Embryonic facial prominence (tissue), 1 donor: ENCODE measurements around the gene HOXA3.

Experiments
- DNase-seq: peaks from one replicate; pipeline ENCODE4 v3.0.0-alpha.2; 2016; ENCODE audit errors: extremely low spot score

The HOXA3 gene

DNA sequence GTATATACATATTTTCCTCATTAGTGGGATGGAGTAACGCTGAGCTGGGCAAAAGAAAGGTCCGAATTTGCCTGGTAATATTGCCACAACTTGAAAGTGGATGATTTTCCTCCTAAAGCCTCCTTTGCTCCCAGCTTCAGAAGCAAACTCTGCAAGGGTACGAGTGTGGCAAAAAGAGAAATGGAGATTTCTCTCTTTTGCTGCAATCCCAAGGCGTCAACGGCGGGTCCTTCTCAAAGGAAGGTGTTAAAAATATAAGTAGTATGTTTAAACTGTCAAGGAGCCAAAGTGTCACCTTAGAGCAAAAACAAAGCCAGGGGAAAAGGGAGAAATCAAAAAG lies 37.5 kb downstream of the HOXA3 start:
- no peak for DNase-seq

DNA sequence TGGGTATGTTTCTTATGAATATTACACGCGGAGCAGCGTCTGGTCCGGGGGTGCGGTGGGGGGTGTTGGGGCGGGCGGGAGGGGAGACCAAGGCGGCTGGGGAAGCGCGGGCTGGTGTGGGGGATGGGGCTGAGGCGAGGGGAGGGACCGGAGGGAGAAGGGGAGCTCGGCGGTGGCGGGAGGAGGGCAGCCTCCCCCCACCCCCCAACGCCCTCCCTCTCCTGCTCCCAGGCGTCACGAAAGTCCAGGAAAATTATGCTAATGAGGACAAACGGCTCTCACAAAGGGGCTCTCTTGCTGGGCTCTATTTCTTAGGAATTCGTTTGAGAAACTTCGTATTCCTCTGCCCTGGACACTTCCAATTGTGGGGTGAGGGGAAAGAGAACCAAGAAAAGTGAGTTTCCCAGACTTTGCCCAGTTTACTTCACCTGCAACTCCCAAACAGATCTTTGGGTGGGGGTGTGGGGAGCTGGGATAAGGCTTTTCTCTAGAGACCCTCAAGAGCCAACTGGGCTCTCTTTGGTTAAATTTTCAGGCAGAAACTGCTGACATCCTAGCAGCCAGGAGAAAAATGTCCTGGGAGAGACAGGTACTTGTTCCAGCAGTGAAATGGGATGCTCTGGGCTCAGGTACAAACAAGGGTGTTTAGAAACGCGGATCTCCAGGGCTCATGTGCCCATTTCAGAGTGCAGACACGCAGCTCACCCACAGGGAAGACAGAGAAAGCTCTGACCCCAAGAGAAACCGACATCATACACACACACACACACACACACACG lies 38.2 kb downstream of the HOXA3 start:
- DNase-seq: no peak

DNA sequence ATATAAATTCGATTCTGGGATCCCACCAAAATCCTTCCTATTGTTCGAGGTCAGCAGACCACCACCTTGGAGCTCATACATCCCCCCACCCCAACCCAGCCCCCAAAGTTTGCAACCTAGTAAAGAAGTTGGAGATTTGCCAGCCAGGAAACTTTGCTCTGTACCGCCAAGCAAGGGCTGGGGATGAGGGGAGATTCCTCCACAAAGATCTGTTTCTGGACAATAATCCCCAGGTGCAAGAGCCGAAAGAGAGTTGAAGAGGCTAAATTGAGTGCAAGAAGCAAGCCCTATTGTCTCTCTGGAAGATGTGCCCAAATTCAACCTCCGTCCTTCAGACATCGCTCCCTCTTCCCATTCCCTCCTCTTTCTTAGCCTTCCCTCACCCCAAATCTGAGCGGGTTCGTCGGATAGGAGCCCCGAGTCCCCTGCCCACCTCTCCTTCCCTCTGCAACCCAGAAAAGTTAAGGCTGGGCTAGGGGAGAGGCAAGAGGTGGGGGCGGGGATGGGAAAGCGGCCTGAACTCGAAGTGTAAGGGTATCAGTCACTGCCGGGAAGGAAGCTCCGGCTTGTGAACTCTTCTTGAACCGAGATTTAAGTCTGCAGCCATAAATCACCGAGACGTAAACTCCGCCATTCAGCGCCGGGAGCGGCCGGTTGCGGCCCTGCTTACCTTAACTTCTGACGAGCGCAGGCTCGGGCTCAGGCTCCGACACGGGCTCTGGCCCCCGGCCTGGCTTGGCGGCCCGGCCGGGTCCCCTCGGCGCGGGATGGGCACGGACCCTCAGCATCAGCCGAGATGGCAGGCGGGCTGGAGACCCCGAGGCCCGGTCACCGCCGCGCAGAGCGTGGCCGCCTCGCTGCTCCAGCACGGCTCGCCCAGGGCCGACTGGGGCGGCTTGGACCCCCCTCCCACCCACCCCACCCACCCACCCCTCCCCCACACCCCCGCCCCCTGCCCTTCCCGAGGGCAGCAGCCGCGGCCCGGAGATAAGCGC lies 39.1 kb downstream of the HOXA3 start:
- DNase-seq: no peak

DNA sequence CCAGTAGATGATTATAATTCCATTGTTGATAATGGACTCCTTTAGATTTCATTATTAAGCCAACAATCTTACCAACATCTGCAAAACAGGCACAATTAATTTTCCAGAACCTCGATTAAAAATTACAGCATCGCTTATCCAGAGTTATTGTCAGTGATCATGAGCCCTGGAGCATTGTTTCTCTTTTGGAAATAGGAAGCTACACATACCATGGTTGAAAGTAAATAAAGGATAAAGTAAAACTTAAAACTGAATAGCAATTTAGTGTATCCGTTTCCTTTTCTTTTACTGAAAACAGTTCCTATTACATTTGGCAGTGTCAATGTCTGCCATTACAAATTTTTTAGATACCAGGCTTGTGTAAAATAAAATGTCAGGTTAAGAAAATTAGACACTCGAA lies 40.0 kb downstream of the HOXA3 start:
- no peak for DNase-seq

- DNase-seq: no peak
Measured at GRCh38 chr7:27111751-27112277, 40.6 kb downstream of the HOXA3 start.

DNA sequence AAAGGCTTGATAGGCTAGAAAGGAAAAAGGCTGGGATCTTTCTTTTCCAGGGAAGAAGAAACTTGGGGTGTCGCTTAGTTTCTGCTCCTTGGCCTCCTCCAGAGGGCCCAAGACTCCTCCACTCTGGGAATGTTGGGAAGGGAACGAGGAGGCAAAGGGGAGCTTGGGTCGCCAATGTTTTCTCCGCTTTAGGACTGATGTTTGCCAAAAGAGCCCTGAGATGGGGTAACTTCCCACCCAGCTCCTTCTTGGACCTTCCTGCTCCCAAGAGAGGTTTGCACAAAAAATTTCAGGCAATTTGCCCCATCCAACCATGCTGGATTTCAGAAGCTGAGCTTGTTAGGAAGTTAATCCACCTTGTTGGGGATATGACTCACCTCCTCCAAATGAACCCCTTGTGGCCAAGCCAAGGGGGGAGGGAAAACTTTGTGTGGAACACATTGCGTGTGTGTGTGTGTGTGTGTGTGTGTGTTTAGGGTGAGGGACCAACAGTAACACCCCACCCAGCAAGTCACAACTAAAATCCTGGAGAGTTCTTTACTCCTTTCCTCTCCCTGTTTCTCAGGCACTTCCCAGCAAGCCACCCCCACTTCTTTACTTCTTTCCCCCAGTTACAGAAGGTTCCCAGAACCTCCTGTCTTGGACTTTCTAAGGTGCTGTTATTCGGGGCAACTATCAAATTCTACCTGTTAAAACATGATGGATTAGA lies 41.2 kb downstream of the HOXA3 start:
- DNase-seq: no peak

DNA sequence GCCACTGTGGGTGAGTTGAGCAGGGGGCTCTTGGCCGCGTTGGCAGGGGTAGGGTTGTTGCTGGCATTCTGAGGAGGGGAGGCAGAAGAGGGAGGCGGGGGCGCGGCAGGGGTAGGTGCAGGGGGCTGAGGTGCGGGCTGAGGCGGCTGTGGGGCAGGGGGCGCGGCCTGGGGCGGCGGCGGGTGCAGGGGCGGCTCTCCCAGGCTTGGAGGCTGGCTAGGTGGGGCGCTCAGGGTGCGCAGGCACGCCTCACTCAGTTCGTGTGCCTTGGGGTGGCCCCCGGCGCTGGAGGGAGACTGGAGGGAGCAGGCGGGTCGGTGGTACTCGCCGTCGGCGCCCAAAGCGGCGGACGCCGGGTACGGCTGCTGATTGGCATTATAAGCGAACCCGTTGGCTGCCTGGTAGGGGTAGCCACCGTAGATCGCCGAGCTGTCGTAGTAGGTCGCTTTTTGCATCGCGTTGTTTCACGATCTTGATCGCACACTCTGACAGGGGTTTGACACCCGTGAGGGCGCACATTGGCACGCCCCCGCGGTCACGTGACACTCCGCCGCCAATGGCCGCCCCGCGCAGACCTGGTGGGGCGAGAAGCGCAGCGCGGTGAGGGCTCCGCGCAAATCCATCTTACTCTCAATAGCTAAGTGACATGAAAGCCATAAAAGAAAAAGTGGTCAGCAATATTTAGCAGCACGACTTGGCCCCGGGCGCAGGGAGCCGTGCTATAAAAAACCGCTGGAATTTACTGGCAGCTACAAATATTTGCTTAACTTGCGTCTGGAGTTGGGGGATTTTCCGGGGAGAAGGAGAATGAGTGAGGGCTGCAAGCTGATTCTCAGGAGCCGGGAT lies 42.0 kb downstream of the HOXA3 start:
- DNase-seq: no peak

- DNase-seq: no peak
Measured at GRCh38 chr7:27109466-27110185, 42.8 kb downstream of the HOXA3 start.

- no peak for DNase-seq
Measured at GRCh38 chr7:27108390-27109127, 43.8 kb downstream of the HOXA3 start.

DNA sequence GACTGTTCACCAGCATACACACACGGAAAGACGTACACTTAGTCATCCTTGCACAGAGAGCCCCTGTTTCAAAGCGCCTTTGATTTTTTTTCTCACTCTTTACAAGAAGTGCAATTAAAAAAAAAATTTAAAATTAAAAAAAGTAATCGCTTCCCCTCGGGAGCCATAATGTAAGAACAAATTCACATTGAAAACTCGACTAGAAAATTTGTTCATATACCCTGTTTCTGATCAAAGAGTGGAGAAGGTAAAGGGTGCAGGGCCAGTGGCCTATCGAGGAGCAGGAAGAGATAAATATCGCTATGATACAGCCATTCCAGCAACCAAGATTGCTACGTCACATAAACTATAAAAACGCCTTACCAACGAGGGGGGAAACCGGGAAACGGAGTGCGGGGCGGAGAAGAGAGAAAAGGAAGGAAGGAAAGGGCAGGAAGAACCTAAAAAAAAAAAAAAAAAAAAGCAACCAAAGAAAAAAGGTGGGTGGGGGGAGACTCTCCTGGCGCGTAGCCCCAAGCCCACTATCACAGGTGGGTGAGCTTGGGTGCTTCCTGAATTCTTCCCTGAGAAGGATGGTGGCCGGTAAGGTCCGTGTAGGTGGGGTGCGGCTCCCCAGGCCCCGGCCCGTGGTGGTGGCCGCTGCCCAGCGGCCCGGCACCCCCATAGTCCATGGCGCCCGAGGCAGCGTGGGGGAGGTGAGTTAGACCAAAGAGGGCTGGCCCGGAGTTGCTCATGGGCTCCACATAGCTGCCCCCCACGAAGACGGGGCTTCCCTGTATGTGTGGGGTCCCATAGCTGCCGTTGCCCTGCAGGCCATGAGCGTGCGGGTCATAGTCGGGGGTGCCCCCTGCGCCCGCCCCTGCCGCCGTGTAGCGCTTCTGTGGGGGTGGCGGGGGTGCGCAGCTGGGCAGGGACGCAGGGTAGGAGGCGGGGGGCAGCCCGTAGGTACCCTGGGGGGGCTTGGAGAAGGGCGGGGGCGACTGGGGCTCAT lies 44.7 kb downstream of the HOXA3 start:
- DNase-seq: no peak

DNA sequence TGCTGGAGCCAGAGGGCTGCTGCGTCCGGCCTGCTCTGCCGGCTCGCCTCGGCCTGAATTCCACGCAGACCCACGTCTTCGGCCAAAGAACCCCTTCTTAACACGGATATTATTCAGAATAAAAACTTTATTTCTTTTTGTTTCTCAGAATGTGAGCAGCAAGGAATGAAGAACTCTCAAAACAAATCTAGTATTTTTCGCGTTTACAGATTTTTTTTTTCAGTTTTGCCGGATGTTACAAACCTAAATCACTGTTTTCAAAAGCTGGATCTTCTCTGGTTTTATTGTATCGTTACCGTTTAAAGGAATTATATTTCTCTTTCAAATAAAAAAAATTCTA lies 45.5 kb downstream of the HOXA3 start:
- no peak for DNase-seq

DNA sequence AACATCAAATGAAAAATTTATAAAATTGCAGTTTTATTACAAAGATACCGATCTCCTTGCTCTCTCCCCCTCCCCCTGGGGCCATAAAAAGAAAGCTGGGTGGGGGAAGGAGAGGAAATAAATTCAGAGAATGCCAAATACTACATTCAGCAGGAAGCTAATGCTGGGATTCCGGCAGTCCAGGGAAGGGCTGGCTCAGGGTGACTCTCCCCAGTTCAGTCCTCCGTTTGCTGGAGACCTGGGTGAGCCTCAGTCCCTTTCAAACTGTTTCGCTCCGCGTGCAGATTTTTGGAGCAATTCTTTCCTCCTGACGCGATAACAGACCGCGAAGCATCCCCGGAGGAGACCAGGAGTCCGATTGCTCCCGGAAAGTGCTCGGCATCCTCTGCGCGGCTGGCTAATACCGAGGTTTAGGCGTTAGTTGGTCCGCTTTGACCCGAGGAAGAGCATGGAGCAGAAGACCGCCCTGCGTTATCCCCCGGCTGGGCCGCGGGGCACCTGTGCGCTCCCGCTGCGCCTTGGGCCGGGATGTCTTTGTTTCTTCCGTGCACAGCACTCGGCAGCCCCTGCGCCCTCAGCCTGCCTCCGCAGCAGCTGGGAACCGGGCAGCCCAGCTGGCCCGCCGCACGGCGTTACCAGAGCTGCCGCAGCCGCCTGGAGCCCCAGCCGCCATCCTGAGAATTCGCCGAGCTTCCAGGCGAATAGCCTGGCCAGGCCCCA lies 46.0 kb downstream of the HOXA3 start:
- DNase-seq: no peak

DNA sequence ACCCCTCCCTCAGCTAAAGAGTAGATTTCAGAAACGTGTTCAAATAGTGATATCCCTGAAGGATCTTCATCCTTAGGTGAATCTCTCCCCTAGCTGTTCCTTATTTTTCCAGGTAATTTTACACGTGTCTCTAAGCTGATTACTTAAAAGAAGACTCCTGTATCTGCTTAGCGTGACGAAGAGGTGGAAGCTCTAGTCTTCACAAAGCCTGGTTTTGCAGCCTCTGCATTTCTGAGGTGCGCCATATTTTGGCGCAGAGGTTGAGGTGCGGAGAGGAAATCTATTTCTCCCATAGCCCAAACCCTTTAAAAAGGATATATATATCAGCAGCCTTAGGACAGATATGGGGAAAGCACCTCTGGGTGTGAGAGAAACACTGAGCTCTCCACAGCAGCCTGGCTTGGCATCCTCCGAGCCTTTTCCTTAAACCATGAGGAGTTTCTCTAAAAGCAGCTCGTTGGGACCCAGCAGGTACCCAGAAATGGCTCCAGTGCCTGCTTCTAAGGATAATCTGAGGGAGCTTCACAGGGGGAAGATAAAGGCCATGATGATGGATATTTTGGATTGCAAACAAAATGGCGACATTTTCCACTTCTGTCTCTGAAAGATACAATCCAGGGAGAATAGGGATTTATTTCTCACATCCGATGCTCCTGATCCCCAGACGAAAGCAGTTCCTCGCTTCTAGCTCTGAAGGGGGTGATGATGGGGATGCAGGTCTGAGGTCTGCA lies 46.9 kb downstream of the HOXA3 start:
- DNase-seq: no peak

GRCh38 chr7:27104341-27105058 lies 47.9 kb downstream of the HOXA3 start:
- no peak for DNase-seq

DNA sequence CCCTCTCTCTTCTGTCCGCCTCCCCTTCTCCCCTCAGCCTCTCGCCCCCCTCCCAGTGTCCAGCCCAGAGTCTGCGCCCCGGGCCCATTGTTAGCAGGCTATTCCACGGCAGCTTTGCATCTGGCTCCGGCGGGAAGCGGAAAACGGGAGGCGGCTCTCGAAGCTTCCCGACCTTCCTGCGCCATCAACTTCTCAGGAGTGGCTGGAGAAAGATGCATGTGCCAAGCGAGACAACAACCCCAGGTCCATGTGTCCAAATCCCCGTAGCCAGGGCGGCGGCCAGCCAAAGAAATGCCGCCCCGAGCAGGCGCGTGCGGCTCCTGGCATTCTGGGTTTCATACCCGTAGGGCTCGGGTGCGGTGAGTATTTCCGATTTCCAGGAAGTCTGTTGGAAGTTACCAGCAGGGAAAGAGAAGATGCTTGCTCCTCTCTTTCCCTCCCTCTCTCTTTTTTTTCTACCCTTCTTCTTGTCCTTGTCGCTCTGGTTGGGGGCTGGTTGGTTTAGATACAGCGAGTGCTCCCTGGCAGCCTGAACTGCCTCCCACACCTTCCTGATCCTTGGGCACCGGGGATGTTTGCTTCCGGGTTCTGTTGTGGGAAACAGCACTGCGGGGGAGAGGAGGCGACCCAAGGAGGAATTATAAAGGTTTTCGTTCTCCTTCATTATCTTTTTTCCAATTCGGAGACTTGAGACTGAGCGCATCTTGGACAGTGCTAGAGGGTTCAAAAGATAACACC lies 48.7 kb downstream of the HOXA3 start:
- no peak for DNase-seq
